ENCODE data around the gene DNAJC15.
A peak's percentile ranks its signal among the peaks of the same experiment; 100 is the strongest.
"Not testable (repeated sequence)": the region's sequence is repeated elsewhere in the genome, so short reads cannot be mapped to it uniquely, and the experiment has no call there.

DNAJC15 gene

DNA sequence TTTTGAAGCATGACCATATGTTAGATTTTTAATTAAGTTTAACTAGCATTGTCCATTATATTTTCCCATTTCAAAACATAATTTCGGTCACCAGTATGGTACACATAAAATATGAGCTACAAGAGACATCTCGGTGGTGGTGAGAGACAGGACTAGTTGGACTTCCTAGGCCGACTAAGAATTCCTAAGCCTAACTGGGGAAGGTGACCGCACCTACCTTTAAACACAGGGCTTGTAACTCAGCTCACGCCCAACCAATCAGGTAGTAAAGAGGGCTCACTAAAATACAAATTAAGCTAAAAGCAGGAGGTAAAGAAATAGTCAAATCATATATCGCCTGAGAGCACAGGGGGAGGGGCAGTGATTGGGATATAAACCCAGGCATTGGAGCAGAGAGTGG is 22.9 kb downstream of the DNAJC15 start:
- no peak for DNase-seq

DNA sequence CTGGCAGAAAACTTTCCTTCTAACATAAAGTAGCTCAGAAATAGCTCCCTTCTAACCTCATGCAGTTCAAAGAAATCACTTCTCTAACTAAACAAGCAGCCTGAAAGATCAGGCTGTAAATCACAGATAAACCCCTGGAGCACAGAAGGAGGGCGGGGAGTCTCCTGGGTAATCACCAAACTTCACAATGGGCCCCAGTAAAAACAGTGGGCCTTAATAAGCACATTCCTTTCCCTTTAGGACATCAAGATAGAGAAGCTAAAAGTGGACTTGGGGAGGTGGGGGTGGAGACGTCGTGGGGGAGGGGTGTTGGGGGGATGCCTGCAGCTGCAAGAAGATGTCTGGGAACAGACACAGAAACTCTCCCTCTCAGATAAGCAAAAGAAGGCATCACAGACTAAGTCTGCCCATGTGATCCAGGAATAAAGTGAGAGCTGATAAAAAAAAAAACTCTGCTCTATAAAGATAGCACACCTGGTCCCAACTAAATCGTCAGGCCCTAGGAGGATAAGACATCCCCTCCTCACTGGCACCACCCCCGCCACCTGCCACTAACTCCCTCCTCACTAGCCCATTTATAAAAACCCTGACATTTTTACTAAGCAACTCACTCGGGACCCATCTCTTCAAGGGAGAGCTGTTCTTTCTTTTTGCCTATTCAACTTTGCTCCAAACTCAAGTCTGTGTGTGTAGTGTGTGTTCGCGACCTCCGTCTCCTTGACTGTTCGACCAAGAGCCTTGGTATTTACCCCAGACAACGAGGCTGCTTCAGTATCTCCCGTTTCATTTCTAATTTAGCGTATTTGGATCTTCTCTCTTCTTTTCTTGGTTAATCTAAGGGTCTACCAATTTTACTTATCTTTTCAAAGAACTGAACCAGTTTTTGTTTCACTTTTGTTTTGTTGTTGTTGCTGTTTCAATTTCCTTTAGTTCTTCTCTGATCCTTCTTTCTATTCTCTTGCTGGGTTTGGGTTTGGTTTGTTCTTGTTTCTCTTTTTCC is 31.7 kb downstream of the DNAJC15 start:
- peak in 1 of 2 experiments; percentile 11 for DNase-seq

DNA sequence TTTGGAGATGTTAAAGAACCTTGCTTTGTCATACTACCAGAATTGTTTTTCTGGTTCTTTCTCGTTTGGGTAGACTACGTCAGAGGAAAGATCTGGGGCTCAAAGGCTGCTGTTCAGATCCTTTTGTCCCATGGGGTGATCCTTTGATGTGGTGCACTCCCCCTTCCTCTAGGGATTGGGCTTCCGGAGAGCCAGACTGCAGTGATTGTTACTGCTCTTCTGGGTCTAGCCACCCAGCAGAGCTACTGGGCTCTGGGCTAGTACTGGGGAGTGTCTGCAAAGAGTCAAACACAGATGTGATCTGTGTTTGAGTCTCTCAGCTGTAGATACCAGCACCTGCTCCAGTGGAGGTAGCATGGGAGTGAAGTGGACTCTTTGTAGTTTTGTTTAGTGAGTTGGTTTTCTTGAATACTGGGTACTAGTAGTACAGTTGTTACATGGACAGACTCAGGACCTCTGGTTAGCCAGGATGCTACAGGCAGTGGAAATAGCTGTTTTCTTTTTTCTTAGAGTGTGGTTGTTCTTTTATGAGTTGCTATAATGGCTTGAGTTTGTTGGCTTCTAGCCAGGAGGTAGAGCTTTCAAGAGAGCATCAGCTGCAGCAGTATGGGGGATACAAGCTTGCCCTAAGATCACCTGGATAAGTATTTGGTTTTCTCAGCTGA is 34.4 kb downstream of the DNAJC15 start:
- DNase-seq: peak in 1 of 2 experiments; percentile 14

DNA sequence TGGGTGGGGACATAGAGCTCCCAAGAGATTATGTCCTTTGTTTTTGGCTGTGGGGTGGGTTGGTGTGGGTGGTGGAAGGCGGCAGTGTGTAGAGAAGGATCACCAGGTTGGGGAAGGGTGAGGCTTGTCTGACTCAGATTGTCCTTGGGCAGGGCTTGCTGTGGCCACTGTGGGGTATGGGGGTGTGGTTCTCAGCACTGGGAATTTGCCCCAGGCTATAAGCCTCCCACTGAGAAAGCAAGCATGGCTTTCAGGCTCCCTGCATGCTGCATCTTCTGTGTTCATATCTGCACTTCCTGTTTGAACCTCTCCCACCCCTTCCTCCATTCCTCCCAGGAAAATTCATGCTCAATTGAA is 34.9 kb downstream of the DNAJC15 start:
- DNase-seq: peak; percentile 22 to 44

DNA sequence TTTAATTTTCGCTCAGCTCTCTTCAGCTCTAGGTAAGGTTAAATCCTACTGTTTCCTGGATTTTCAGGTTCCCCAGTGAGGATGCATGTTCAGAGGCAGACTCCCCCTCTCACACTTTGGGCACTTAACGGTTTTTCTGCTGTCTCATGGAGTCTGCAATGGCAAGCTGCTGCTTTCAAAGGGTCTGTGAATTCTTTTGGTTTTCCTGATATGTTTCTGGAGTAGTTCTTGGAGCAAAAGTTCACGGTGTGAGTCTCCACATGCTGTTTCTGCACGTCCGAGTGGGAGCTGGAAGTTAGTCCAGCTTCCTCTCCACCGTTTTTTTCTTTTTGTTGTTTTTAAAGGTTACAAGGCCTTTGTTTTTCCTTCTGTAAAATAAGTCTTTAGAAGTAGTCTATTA is 35.4 kb downstream of the DNAJC15 start:
- DNase-seq: no peak

DNA sequence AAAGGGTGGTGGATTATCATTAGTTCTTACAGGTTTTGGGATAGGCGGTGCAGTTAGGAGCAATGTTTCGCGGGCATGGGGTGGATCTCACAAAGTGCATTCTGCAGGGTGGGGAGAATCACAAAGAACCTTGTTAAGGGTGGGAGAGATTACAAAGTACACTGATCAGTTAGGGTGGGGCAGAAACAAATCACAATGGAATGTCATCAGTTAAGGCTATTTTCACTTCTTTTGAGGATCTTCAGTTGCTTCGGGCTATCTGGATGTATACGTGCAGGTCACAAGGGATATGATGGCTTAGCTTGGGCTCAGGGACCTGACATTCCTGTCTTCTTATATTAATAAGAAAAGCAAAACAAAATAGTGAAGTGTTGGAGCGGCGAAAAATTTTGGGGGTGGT is 36.4 kb downstream of the DNAJC15 start:
- not testable (repeated sequence) for DNase-seq

DNA sequence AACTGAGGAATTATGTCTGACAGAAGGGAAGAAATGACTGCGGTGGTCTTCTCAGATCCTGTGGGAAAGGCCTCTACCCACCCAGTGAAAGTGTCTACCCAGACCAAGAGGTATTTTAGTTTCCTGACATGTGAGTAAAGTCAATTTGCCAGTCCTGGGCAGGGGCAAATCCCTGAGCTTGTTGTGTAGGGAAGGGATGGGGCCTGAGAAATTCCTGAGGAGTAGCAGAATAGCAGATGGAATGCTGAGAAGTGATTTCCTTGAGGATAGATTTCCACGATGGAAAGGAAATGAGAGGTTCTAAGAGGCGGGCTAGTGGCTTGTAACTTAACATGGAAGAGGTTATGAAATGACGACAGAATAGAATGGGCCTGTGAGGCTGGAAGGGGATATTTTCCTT is 37.4 kb downstream of the DNAJC15 start:
- DNase-seq: not testable (repeated sequence)

DNA sequence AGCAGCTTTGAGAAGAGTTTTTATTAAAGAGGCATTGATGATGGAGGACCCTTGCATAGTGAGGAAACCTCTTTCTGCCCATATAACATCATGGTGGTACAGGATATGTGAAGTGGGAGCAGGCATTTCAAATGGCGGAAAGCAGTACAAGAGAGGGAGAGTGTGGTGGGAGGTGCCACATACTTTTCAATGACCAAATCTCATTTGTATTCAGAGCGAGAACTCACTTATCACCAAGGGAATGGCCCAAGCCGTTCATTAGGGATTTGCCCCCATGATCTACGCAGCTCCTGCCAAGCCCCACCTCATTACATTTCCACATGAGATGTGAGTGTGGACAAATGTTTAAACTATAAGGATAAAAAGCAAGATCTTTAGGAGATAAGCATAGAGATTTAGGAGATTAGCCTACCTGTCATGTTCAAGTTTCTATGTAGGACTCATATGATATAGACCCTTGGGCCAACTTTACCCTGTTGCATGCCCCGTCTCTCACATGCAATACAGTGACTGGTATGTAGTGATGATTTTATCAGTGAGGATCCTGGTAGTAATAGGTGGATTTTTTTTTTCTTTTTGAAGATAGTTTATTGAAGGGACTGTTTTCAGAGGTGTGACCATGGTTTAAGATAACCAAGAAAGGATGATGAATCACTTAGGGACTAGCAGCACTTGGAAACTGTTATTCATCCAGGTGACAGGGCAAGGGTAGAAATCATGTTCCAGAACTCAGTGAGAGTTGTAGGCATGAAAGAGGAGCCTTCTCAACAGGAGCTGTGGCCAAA is 38.3 kb downstream of the DNAJC15 start:
- DNase-seq: no peak

DNA sequence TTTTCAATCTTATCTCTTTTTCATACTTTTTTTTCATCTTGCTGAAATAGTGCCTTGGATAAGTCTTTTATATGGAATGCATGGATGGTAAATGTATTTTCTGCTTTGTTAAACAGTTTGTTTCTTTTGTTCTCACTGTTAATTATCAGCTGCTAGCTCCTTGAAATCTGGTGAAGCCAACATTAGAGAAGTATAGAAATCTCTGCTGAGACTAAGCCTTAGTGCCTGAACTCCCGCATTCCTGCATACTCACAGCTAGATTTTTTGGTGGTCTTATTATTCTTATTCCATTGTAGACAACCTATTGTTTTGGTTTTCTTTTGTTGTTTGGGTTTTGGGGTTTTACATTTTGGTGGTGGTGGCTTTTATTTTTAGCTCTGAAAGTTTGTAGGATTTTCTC is 48.4 kb downstream of the DNAJC15 start:
- no peak for DNase-seq

DNA sequence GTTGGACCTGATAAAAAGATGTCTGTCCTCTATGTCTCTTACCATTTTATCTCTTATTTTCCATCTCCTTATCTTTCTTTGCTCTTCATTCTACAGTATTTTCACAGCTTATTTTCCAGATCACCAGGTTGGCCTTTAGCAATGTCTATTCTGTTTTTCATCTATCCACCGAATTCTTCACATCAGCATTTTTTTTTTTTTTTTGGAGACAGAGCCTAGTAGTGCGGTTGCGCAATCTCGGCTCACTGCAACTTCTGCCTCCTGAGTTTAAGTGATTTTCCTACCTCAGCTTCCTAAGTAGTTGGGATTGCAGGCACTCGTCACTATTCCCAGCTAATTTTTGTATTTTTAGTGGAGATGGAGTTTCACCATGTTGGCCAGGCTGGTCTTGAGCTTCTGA is 49.0 kb downstream of the DNAJC15 start:
- no peak for DNase-seq

DNA sequence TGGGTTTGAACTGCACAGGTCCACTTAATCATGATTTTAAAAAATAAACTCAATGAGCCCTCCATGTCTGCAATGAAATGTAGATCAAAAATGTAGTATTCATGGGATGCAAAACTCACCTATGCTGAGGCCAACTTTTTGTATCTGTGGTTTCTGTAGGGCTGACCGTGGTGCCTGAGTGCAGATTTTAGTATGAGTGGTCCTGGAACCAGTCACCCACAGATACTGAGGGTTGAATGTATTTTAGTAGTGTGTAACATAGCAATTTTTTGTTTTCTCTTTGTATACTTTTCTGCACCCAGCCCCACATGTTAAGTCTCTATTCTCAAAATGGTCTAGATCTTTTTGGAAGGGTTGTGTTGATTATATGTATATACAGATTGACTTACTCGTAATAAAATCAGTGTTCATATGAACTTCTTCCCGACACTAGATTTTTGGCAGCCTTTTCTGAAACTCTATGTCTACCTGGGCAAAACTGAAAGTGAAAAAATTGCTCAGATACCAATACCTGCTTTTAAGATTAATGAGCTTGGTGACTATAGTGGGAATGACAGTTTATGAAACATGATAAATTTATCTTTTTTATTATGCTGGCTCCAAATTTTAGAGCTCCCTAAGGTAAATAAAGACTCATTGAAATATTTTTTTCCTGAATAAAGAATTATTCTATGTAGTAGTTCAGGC is 51.6 kb downstream of the DNAJC15 start:
- DNase-seq: no peak

DNA sequence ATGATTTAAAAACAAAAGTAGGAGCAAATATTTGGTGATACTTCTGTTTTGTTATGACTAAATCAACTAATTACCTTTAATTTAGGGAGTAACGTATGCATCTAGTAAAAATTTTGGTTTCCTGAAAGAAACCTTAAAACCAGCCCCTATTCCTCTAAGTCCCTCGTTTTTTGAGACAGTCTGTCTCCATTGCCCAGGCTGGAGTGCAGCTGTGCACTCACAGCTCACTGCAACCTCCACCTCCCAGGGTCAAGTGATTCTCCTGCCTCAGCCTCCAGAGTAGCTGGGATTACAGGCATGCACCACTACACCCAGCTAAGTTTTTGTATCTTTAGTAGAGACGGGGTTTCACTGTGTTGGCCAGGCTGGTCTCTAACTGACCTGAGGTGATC is 52.1 kb downstream of the DNAJC15 start:
- not testable (repeated sequence) for DNase-seq

DNA sequence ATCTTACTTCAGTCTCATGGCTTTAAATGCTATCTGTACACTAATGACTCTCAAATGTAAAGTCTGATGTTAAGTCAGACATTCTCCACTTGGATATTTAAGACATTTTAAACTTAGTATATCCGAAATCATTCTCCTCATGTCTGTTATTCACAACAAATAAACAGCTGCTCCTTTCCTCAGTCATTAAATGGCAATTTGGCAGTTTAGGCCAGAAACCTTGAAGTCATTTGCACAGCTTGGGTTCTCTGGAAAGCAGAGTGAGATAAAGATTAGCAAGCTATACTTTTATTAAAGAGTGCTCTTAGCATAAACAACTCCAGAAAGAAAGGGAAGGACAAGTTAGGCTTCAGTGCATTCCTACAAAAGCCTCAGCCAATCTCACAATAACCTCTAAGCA is 53.7 kb downstream of the DNAJC15 start:
- no peak for DNase-seq

DNA sequence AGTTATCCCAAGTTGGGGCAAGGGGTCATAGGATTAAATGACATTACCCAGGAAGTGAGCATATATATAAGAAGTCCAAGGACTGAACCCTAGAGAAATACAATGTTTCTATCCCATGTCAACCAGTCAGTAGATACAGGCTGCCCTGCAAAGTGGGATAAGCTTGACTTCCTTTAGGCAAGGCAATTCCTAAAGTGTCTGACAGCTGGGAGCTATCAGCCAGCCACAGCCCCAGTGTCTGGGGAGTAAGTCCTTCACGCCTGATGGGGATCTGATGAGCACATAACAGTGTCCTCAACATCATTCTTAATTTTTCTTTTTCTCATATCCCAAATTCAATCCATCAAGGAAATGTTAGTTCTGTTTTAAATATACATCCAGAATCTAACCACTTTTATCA is 54.1 kb downstream of the DNAJC15 start:
- DNase-seq: no peak

DNA sequence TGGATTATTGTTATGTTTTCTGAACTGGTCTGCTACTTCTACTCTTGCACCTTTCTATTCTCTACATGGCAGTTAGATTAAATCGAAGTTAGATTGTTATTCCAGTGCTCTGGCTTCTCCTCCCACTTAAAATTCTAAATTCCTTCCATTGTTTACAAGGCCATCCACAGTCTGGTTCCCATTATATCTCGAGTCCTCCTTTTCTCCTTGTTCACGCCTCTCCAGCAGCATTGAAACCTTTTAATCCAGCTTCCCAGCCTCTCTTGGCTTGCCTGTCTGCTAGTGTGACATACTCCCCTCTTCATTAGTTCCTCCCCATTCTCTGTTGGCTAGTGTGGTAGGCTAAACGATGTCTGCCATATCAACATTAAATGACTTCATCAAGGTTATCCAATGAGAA is 54.5 kb downstream of the DNAJC15 start:
- DNase-seq: no peak

DNA sequence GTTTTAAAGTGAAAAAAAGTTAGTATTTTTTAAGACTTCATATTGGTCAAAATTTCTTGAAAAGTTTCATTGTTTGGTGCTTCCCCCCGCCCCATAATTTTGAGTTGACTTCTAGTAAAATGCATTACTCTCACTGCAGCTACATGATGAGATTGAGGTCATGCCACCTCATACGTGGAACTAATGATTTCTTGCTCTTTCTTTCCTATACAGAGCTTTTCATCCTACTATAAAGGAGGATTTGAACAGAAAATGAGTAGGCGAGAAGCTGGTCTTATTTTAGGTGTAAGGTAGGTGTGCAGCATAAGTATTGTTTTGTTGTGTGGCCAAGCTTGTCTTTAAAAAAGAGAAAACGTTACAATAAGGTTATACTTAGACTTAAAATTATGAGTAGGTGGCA is 55.0 kb downstream of the DNAJC15 start:
- DNase-seq: no peak

DNA sequence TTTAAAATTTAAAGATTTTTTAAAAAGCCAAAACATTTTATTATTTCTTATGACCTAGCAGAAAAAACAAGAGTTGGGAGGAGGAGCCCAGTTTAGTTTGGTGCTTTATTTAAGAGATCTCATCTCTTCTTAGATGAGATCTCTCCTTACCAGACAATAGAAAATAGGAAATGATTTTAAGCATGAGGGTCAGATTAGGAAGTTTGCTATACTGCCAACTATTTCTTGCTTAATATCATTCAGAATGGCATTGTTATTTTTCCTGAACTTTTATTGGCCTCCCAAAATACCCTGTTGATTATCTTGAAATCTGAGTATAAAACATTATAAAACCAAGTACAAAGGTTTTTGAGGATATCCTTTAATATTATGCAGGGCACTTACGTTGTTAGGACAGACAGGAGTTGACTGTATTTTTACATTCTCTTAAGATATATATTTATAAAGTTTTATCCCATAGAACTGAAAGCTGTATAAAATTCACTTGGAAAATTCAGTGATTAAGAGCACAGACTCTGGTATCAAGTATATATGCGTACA is 56.1 kb downstream of the DNAJC15 start:
- no peak for DNase-seq

DNA sequence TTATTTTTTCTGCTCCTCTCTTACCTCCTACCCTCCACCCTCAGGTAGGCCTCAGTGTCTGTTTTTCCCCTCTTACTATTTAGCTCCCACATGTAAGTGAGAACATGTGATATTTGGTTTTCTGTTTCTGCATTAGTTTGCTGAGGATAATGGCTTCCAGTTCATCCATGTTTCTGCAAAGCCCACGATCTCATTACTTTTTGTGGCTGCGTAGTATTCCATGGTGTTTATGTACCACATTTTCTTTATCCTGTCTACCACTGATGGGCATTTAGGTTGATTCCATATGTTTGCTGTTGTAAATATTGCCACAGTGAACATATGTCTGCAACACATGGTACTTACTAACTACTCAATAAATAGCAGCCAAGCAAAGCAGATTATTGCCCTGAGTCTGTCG is 56.8 kb downstream of the DNAJC15 start:
- no peak for DNase-seq

DNA sequence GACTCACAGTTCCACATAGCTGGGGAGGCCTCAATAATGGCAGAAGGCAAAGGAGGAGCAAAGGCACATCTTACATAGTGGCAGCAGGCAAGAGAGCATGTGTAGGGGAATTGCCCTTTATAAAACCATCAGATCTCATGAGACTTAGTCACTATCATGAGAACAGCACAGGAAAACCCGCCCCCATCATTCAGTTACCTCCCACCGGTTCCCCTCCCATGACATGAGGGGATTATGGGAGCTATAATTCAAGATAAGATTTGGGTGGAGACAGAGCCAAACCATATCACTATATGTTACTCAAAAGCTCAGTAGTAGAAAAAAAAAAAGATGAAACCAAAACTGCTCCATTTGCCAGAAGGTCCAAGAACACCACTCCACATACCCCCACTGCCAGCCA is 58.5 kb downstream of the DNAJC15 start:
- DNase-seq: no peak

DNA sequence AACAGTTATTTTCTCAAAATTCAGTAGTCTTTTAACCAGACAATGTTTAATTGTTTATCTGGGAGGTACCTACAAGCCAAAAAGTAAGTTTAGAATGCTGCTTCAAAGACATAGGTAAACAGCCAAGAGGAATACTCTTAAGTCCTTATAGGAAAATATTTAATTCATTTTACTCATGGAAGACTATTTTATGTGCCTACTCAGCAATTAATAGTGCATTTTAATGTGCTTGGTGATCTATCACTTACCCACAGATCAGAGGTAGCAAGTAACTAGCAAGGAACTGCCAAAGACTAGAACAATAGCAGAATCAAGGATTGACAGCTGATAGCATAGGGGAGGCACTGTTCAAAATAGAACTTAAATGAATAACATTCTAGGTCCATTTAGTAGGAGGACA is 60.4 kb downstream of the DNAJC15 start:
- DNase-seq: no peak

DNA sequence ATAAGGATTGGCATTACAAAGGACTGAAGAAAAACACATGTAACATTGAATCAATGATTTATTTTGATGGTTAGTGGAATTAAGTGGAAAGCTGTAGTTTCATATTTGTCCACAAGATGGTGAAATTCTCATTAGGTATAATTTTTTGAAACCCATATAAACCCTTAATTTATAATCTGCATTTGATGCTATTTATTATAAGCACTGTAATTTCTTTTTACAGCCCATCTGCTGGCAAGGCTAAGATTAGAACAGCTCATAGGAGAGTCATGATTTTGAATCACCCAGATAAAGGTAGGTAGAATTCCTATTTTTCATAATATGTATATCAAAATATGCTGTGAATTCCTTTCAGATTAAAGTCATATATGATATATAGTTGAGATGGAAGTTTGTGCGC is 62.2 kb downstream of the DNAJC15 start:
- no peak for DNase-seq

DNA sequence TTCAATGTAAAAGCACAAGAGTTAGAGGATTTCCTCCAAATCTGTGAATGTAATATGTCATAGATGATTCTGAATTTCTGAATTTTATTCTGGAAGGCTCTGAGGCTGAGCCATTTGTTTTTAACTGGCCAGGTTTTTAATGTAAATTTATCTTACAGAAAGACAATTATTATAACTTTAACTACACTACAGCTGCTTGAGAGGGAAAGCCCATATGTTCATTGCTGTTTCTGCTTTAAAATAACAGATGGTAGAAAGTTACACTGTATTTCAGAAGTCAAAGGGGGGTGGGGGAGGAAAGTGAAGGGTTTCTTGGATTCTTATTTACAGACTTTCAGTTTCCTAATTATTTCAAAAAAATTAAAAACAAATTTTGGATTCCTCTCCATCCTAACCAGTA is 62.8 kb downstream of the DNAJC15 start:
- DNase-seq: no peak

DNA sequence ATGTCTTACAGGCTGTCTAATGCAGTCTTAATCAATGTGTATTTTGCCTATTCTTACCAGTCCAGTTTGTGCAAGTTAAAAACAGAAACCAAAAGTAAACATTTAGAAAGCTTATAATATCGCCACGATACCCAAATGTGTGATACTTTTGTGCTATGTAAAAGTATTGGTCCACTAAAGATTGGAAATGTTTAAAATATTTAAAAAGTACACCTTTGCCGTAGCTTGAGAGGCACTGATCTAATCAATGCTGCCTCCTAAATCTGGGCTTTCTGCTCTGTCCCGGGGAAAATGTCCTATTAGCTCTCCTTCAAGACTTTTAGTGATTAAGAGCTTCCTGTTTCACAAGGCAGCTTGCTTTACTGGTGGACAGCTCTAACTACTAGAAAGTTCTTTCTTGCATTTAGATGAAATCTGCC is 64.7 kb downstream of the DNAJC15 start:
- DNase-seq: no peak
